IMR-90 (cell line): ENCODE data around the gene NTSR1.

Experiments used
- CEBPB ChIP-seq: IDR thresholded peaks from 2 replicates; pipeline ENCODE4 v1.6.1; 2012; ENCODE audit warnings: low read depth, low read length, improper control_type of control experiment
- MAZ ChIP-seq: IDR thresholded peaks from 2 replicates; pipeline ENCODE4 v1.6.1; 2012; ENCODE audit warnings: low read depth, mild to moderate bottlenecking, low read length, improper control_type of control experiment, moderate library complexity, borderline replicate concordance
- MXI1 ChIP-seq: IDR thresholded peaks from 2 replicates; pipeline ENCODE4 v1.6.1; 2012; ENCODE audit warnings: low read depth, mild to moderate bottlenecking, low read length, moderate library complexity, borderline replicate concordance
- POLR2A ChIP-seq: IDR thresholded peaks from 2 replicates; pipeline ENCODE4 v1.6.1; 2012; ENCODE audit warnings: mild to moderate bottlenecking, low read depth, low read length
- RAD21 ChIP-seq: IDR thresholded peaks from 2 replicates; pipeline ENCODE4 v1.6.1; 2012; ENCODE audit warnings: low read length, improper control_type of control experiment
- TF ChIP-seq, protein P1 (sequence below): fragments of 150-350 bp; IDR thresholded peaks from 2 replicates; pipeline ENCODE4 v1.6.1; 2016; ENCODE audit warnings: low read depth, mild to moderate bottlenecking, low read length, moderate library complexity, borderline replicate concordance
- TF ChIP-seq, protein P2 (sequence below): conservative IDR thresholded peaks from 2 replicates; pipeline ENCODE4 v1.5.1; 2012; ENCODE audit warnings: mild to moderate bottlenecking, low read depth, low read length, improper control_type of control experiment

DNA sequence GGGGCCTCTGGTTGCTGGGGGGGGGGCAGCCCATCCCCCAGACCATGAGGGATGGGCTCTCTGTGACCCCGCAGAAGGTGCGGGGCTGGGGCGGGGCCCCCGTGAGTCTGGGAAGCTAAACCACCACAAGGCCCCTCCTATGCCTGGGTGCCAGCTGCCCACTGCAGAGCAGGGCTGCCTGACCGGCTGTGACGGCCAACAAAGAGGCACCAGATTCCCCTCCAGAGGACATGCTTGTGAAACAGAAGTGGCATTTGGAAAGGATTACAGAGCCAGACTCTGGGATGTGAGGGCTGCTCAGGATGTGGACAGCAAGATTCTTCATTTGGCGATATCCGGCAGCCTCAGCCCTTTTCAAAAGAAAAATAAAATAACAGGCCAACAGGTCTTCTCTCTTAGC is 16.5 kb upstream of the NTSR1 start:
- TF ChIP-seq, protein P1, sequence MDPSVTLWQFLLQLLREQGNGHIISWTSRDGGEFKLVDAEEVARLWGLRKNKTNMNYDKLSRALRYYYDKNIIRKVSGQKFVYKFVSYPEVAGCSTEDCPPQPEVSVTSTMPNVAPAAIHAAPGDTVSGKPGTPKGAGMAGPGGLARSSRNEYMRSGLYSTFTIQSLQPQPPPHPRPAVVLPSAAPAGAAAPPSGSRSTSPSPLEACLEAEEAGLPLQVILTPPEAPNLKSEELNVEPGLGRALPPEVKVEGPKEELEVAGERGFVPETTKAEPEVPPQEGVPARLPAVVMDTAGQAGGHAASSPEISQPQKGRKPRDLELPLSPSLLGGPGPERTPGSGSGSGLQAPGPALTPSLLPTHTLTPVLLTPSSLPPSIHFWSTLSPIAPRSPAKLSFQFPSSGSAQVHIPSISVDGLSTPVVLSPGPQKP = no peak
- TF ChIP-seq RAD21 = no peak
- TF ChIP-seq, protein P2, sequence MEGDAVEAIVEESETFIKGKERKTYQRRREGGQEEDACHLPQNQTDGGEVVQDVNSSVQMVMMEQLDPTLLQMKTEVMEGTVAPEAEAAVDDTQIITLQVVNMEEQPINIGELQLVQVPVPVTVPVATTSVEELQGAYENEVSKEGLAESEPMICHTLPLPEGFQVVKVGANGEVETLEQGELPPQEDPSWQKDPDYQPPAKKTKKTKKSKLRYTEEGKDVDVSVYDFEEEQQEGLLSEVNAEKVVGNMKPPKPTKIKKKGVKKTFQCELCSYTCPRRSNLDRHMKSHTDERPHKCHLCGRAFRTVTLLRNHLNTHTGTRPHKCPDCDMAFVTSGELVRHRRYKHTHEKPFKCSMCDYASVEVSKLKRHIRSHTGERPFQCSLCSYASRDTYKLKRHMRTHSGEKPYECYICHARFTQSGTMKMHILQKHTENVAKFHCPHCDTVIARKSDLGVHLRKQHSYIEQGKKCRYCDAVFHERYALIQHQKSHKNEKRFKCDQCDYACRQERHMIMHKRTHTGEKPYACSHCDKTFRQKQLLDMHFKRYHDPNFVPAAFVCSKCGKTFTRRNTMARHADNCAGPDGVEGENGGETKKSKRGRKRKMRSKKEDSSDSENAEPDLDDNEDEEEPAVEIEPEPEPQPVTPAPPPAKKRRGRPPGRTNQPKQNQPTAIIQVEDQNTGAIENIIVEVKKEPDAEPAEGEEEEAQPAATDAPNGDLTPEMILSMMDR = no peak
- no peak for TF ChIP-seq POLR2A
- TF ChIP-seq MXI1 = no peak
- TF ChIP-seq CEBPB = no peak
- TF ChIP-seq MAZ = no peak
